ENCODE measurements around the gene TESMIN.
A peak's percentile ranks its signal among the peaks of the same experiment; 100 is the strongest.

TESMIN gene

DNA sequence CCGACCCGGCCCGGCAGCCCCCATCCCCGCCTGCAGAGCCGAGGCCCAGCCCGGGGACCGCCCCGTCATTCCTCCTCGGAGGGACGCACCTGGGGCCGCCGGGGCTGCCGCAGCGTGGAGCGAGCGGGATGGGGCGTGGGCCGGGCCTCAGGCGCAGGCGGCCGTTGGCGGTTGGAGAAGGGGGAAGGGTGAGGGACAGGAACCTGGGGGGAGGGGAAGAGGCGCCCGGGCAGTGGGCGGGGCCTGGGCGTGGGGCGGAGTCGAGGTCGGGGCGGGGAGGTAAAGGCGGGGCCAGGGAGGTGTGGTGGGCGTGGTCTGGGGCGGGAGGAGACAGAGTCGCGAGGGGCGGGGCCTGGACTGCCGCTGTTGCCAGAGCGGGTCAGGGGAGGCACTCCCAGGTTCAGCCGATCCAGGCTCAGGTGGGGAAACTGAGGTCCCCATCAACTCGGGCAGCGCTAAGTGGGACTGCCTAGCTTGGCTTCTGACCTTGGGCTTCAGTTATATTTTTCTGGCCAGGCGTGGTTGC lies at the start of gene TESMIN:
Gene TESMIN, minus strand, starts transcription at position 190 of the 526 bp plus-strand sequence. CDS start 860 bp downstream, outside the sequence.
- DNase-seq: peak; percentile 78

DNA sequence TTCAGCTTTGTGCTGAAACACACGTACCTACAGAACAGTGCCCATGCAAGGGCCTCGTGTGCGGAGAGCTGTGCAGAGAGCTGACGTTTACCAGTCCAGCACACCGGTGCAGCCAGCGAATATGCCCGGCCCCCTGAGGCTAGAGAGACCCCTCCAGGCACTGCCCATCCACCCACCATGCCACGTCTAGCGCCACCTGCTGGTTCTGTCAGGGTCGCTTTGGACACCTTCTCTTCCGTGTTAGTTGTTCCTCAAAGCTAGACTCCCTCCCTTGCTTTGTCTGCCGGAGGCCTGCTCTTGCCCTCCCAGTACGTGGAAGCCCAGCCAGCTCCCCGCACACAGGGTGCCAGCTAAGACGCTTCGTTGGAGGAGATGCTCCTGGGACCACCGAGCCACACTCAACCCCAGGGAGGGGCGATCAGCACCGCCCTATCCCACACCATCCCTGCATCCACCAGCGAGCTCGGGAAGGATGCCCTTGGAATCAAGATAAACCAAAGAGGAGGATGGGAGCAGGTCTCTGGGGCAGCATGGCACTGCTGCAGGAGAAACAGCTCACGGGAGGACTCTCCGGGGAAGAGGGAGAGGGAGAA lies 47.0 kb upstream of the TESMIN start:
- DNase-seq: no peak

GRCh38 chr11:68796801-68797200 lies 45.5 kb upstream of the TESMIN start:
- no peak for DNase-seq

DNA sequence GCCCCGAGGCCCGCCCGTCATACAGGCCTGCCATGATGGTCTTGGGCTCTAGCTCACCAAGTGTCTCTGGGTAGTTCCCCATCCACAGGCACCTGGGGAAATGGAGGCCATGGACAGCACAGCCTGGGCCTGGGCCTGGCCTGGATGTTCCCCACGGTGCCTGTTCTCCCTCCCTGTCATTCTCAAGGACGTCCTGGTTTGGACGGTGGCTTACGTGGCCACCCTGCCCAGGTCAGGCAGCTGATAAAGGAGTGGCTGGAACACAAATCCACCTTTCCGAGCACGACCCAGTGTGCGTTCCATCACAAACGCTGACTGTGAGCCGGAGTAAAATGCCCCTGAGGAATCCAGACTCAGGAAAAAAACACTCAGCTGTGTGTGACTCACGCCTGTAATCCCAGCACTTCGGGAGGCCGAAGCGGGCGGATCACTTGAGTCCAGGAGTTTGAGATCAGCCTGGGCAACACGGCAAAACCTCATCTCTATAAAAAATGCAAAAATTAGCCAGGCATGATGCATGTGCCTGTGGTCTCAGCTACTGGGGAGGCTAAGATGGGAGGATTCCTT lies 41.2 kb upstream of the TESMIN start:
- DNase-seq: peak; percentile 45

GRCh38 chr11:68784653-68785052 lies 33.3 kb upstream of the TESMIN start:
- no peak for DNase-seq

GRCh38 chr11:68783216-68783821 lies 32.0 kb upstream of the TESMIN start:
- no peak for DNase-seq

DNA sequence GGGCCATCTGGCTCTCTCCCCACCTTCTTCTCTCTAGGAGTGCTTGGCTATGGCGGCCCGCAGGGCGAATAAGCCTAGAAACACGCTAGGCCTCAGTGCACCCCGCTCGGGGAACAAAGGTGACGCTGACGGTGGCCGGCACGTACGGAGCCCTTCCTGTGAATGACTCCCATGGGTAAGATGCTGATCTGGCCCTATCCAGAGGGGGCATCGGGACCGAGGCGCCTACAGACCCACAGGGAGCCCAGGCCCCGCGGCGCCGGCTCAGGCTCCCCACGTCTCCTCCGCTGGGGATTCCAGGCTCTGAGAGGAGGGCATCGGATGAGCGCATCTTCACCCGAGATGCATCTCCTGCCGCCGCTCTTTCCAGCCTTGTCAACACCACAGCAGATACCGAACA lies 31.4 kb upstream of the TESMIN start:
- no peak for DNase-seq

DNA sequence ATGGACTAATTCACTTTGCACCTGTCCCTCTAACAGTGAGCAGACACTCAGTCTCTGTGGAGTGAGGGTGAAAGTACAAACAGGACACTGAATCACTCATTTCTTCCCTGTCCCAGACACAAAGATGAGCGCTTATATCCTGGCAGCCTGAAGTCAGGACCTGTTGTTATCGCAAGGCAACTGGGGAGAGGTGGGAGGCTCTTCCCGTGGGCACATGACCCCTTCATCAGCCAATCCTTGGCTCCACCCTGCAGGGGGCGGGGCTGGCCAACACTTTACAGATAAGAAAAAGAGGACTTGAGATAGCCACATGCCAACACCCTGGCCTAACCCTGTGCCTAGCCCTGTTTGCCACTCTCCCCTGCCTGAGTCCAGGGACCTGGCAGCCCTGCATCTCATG lies 29.5 kb upstream of the TESMIN start:
- no peak for DNase-seq

- DNase-seq: no peak
Observed at GRCh38 chr11:68778205-68778604, 26.9 kb upstream of the TESMIN start.

GRCh38 chr11:68776442-68777235 lies 25.3 kb upstream of the TESMIN start:
- no peak for DNase-seq

GRCh38 chr11:68775951-68776388 lies 24.6 kb upstream of the TESMIN start:
- DNase-seq: no peak

- DNase-seq: no peak
Observed at GRCh38 chr11:68774194-68774585, 22.9 kb upstream of the TESMIN start.

GRCh38 chr11:68773521-68774193 lies 22.3 kb upstream of the TESMIN start:
- DNase-seq: no peak

- no peak for DNase-seq
Observed at GRCh38 chr11:68772936-68773335, 21.6 kb upstream of the TESMIN start.

- DNase-seq: no peak
Observed at GRCh38 chr11:68770781-68771180, 19.5 kb upstream of the TESMIN start.

DNA sequence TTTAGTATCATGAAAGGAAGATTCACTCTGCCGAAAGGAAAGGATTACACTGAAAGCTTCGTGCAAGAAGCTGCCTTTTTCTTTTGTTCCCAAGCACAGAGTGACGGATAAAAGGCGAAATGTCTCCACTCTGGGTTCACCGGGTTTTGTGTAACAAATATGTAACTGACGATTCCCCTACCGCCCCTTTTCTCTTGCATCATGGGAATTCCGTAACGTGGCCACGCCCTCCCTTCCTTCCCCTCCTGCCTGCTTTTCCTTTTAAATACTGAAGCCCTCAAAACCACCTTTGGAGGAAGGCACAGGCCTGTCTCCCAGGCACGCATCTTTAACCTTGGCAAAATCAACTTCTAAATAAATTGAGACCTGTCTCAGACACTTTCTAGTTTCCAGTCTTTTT lies 16.4 kb upstream of the TESMIN start:
- no peak for DNase-seq

DNA sequence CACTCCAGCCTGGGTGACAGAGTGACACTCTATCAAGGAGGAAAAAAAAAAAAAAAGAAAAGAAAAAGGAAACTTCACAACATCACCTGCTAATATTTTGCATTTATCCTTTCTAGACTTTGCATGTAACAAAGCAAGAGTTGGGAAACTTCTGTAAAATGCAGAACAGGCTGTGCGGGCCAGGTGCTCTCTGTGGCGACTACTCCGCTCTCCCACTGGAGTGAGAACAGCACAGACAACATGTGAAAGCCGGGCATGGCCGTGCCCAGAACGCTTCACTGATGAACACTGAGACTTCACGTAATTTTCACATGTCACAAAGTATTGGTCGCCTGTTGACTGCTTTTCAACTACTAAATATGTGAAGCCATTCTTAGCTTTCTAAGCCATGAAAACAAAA lies 15.5 kb upstream of the TESMIN start:
- DNase-seq: no peak

DNA sequence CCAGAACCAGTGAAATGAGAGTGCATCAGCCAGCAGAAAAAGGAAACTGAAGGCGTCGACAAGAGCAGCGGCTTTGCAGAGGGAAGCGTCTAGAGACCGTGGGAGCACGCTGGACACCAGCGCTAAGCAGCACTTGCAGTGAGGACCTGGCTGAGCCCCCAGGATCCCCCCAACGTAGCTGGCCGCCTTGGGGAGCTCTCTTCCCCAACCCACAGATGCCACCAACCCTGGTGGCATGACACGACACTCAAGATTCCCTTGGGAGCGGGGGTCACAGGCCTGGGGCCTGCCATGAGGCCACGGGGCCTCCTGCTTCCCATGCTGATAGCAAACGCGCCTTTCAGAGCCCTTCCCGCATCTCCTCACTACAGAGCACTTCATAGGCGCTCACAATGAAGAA lies 13.4 kb upstream of the TESMIN start:
- no peak for DNase-seq

GRCh38 chr11:68763926-68764657 lies 12.8 kb upstream of the TESMIN start:
- no peak for DNase-seq

DNA sequence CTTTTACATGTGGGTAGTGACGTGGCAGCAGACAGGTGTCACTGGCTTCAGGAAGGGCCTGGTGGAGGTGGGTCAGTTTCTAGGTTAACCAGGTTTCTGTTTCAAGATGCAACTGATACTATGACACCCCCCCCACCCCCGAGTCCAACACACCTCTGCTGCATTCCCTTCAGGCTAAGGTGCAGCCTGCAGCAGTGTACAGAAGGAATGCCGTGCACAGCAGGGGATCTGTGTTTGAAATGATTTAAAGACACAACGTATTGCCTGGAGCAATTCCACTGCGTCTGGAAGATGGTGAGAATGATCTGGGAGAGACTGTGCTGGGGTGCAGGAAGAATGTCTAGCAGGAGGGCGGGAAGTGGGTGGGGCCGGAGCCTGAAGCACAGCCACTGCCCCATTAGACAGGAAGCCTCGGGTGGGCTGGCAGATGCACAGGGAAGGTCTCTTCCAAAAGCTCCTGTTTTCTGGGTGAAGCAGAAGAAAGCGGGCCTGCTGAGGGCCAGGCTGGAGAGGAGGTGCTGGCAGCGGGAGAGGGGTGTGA lies 11.9 kb upstream of the TESMIN start:
- DNase-seq: no peak

DNA sequence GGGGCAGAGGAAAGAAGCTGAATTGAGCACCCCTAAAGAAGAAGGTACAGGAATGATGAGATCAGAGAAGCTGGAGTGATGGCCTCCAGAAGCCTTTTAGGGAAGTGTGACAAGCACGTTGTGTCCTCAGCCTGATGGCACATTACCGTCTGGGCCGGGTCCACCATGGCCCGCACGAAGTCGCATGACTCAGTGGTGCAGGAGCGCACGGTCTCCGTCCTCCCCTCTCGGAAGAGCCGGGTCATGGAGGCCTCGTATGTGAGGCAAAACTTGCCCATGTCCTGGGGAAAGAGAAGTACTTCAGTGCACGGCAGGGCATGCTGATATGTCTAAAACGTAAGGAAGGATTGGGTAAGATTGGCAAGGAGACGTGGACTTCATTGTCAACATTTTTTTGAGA lies 11.2 kb upstream of the TESMIN start:
- DNase-seq: no peak

DNA sequence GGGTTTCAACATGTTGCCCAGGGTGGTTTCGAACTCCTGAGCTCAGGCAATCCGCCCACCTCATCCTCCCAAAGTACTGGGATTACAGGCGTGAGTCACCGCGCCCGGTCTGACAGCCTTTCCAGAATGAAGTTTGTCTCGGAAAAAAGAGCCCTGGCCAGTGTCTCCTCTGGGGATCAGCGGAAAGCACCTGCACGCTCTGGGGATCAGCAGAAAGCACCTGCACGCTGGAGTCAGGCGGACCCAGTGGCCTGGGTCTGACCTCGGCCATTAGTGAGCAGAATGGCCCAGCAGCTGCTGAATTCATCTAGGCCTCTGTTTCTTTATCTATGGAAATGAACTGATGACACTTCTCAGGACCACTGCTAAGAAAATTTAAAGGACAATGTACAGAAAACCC lies 10.5 kb upstream of the TESMIN start:
- no peak for DNase-seq
